ENCODE data around the gene CGN.
A peak's percentile ranks its signal among the peaks of the same experiment; 100 is the strongest.

Gene CGN

DNA sequence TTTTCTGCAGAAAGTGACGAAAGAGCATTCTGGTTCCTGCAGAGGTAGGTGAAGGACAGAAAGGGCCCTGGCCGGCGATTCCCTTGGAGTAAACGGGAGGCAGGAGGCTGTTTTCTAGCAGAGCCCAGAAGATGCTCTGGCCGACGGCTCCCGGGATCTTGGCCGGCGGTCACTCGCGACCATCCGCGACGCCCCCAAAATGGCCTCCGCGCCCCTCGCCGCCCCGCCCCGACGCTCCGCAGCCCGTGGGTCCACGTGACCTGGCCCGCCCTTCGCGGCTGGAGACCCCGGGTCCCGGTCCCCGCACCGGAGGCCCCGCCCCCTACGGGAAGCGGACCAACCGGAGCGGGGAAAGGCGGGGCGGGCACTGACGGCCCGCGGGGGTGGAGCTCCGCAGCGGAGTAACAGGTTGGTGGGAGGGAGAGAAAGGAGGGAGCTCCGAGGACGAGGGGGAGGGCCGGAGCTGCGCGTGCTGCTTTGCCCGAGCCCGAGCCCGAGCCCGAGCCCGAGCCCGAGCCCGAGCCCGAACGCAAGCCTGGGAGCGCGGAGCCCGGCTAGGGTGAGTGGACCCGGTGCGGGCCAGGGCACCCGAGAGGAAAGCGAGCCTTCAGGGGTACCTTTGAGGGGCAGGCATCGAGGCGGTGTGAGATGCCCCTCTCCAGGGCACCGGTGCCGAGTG is at the start of gene CGN:
Gene CGN, plus strand, starts transcription at position 431 of the 679 bp plus-strand sequence. CDS start 7,133 bp downstream, outside the sequence.
- peak; percentile 45 for DNase-seq

GRCh38 chr1:151461694-151462093 is 49.5 kb upstream of the CGN start:
- no peak for DNase-seq

GRCh38 chr1:151465026-151465425 is 46.2 kb upstream of the CGN start:
- DNase-seq: no peak

- peak; percentile 43 for DNase-seq
These were observed 38.1 kb upstream of the CGN start for GRCh38 chr1:151472856-151473731.

DNA sequence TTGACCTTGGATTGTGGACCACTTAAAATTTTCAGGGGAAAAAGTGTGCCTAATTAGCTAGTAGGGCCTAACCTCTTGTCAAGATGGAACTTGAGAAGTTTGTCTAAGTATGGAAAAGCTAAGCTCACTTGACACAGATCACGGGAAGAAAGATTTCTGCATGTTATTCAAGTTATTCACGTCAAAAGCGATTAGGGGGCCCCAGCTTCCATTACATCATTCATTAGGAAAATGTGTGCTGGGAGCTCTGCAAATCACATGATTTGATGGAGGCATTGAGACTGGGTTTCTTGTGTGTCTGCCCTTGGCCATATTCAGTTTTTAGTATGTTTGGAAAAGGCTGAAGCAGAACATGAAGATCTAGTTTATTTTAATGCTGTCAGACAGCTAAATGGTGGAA is 36.4 kb upstream of the CGN start:
- no peak for DNase-seq

DNA sequence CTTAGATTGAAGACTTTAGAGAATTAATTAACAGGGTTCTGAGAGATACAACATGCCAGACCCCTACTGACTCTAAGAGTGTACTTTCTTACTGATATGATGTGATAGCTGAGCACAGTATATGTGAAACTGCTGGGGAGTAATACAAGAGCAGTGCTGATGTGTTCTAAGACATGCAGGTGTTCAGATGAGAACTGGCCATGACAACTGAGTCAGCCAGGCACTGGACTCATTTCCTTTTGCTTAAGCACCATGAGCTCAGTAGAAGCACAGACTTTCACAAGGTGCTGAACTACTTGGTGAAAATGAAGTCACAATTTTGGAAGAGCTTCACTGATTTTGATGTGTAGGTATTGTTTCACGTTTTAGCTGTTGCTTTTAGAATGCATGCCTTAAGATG is 36.0 kb upstream of the CGN start:
- DNase-seq: no peak

DNA sequence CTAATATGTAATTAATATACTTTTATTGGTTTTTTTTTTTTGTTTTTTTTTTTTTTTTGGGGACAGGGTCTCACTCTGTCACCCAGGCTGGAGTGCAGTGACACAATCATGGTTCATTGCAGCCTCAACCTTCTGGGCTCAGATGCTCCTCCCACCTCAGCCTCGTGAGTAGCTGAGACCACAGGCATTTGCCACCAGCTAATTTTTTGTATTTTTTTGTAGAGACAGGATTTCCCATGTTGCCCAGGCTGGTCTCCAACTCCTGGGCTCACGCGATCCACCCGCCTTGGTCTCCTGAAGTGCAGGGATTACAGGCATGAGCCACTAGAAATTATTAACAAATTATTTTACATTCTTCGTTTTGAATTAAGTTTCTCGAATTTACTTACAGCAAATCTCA is 35.1 kb upstream of the CGN start:
- DNase-seq: peak; percentile 12

GRCh38 chr1:151477066-151477465 is 34.1 kb upstream of the CGN start:
- DNase-seq: no peak

GRCh38 chr1:151478140-151478812 is 32.9 kb upstream of the CGN start:
- no peak for DNase-seq

- DNase-seq: no peak
These were observed 32.3 kb upstream of the CGN start for GRCh38 chr1:151478923-151479322.

DNA sequence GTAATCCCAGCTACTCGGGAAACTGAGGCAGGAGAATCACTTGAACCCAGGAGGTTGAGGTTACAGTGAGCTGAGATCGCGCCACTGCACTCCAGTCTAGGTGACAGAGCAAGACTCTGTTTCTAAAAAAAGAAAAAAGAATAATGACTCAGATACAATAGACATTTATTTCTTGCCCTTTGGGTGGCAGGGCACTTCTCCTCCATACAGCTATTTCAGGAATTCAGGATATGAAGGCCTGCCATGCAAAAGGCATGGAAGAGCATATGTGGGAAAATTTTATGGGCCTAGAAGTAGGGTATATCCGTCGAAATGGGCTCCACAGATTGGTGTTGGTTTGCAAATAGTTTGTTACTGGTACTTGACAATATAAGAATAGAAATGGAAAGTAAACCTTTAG is 31.7 kb upstream of the CGN start:
- peak; percentile 13 for DNase-seq

GRCh38 chr1:151482017-151482416 is 29.2 kb upstream of the CGN start:
- DNase-seq: no peak

- DNase-seq: no peak
These were observed 25.4 kb upstream of the CGN start for GRCh38 chr1:151485685-151486255.

GRCh38 chr1:151486557-151486956 is 24.6 kb upstream of the CGN start:
- DNase-seq: no peak

GRCh38 chr1:151491641-151492040 is 19.5 kb upstream of the CGN start:
- DNase-seq: no peak

- DNase-seq: no peak
These were observed 19.1 kb upstream of the CGN start for GRCh38 chr1:151492120-151492519.

- DNase-seq: no peak
These were observed 18.1 kb upstream of the CGN start for GRCh38 chr1:151493042-151493441.

DNA sequence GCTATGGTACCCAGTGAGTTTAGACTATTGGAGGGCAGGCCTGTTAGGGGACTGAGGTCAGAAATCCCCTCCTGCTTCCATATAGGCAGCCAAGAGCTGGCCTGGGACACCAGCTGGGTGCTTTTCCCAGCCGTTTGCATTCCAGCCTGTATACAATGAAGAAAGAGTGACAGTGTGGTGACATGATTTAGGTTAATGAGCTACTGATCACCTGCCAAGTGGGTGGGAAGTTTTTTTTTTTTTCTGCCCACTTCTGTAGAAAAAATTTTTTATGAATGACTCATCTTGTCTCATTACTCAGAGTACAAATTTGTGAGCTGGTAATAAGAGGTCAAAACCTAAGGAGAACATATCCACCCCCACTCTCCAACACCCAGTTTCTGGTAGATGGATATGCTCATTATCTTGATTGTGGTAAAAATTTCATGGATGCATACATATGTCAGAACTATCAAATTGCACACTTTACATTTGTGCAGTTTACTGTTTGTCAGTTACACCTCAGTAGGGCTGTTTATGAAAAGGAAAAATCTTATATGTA is 16.4 kb upstream of the CGN start:
- DNase-seq: peak; percentile 83

GRCh38 chr1:151495316-151495715 is 15.9 kb upstream of the CGN start:
- no peak for DNase-seq

GRCh38 chr1:151499365-151499764 is 11.8 kb upstream of the CGN start:
- no peak for DNase-seq

- no peak for DNase-seq
These were observed 11.3 kb upstream of the CGN start for GRCh38 chr1:151499930-151500329.

GRCh38 chr1:151501474-151501873 is 9.7 kb upstream of the CGN start:
- no peak for DNase-seq

Measured in fibroblast of upper back skin (primary cell).